TTC549 (cell line): ENCODE measurements around the gene ROMO1.
"Not testable (repeated sequence)": the region's sequence is repeated elsewhere in the genome, so short reads cannot be mapped to it uniquely, and the experiment has no call there.

Source experiments
- FAIRE-seq: peaks from 2 replicates; lab custom pipeline; 2012; peaks lifted over from hg19 to GRCh38; lab: Jason Lieb, UNC

Gene ROMO1

GRCh38 chr20:35731469-35731788 lies 32.2 kb downstream of the ROMO1 start:
- no peak for FAIRE-seq

DNA sequence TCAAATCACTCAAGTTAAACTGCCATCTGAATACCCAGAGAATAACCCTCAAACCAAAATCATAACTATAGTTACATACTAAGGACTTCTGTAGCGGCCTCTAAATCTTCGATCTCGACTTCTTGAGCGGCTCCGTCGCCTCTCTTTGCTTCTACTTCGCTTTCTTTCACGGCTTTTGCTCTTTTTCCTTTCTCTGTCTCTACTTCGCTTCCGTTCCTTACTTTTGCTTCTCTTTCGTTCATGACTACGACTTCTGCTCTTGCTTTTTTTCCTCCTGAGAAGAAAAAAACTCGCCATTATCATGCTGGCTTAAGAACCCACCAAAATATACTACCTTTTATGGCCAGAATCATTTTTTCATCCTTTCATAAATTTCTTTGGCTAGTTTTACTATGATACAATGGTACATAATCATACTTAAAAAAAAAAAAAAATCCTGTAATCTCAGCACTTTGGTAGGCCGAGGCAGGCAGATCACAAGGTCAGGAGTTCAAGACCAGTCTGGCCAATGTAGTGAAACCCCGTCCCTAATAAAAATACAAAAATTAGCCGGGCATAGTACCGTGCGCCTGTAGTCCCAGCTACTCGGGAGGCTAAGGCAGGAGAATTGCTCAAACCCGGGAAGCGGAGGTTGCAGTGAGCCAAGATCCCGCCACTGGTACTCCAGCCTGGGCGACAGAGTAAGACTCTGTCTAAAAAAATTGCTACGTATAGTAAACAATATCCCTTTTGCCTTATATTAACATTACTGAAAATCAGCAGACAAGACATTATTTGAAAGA lies 32.8 kb downstream of the ROMO1 start:
- no peak for FAIRE-seq

DNA sequence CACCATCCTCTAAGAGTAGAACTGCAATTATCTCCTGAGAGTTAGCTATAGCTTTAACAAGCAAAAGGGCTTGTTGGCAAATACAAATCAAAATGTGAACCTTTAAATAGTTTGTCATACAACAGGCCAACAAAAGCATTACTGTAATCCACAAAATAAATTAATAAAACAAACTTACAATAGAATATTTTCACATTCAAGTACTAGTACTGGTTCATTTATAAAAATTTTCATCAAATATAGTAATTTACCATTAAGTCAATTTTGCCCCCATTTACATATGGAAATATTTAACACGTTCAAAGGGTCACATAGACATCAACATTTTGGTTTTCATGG lies 33.4 kb downstream of the ROMO1 start:
- FAIRE-seq: no peak

GRCh38 chr20:35734374-35734773 lies 35.2 kb downstream of the ROMO1 start:
- FAIRE-seq: no peak

GRCh38 chr20:35734777-35735649 lies 35.8 kb downstream of the ROMO1 start:
- no peak for FAIRE-seq

DNA sequence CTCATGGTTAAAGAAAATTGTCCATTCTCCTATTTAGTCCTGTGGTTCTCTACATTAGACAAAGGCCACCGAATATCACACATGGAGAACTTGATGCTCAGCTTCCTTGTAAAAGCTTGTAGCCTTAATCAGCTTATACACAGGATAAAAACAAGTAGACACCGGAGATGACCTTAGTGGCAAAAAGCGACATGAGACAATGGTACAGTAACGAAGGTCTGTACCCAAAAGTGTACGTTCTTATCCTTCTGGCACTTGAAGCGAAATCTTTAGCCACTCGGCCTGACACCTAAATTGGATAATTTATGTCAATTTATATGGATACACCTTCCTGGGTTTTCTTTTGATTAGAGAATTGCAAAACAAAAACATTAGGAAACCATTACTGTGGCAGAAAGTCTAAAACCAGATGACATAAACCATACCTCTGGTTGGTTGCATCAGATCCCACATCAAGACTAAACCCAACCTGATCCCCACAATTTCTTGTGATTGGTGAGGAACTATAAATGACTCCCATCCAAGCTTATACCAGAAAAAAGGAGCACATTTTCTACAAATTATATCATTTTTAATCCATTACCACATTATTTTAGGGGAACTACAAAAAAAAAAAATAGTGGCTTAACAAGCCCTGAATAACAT lies 36.7 kb downstream of the ROMO1 start:
- no peak for FAIRE-seq

- FAIRE-seq: no peak
These were observed 38.7 kb downstream of the ROMO1 start for GRCh38 chr20:35737865-35738333.

GRCh38 chr20:35738410-35739179 lies 39.4 kb downstream of the ROMO1 start:
- FAIRE-seq: no peak

DNA sequence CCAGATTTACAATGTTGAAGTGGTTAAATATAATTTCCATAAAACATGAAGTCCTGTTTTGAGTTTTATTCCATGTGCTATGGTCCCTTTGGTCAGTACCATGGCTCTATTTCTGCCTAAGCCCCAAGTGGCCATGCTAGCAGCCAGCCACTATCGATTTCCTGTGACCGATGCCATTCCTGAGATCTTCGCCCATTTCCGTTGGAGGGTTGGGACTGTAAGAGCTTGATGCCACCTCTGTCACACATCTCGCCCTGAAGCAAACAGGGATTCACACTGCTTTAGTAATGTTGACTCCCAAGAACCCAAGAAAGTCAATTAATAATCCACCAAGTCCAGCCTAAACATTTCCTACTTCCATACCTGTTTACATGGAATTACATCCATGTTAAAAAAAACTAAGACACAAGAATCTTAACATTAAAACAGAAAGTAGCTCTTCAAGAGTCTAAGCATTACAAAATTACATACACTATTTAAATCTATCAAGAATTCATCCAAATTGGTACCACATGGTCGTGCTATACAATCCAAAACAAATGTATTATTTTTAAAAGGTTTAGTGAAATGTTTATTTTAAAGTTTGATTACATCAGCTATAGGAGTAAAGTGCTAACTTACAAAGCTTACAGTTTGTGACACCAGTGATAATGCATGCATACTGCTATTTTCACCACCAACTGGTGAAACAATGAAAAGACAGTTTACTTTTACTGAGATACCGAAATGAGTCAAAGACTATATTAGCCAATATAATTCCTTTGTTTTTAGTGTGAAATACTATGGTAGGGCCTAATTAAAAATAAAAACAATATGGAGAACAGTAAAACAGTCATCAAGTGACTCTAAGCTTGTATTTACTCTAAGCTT lies 40.3 kb downstream of the ROMO1 start:
- FAIRE-seq: no peak

DNA sequence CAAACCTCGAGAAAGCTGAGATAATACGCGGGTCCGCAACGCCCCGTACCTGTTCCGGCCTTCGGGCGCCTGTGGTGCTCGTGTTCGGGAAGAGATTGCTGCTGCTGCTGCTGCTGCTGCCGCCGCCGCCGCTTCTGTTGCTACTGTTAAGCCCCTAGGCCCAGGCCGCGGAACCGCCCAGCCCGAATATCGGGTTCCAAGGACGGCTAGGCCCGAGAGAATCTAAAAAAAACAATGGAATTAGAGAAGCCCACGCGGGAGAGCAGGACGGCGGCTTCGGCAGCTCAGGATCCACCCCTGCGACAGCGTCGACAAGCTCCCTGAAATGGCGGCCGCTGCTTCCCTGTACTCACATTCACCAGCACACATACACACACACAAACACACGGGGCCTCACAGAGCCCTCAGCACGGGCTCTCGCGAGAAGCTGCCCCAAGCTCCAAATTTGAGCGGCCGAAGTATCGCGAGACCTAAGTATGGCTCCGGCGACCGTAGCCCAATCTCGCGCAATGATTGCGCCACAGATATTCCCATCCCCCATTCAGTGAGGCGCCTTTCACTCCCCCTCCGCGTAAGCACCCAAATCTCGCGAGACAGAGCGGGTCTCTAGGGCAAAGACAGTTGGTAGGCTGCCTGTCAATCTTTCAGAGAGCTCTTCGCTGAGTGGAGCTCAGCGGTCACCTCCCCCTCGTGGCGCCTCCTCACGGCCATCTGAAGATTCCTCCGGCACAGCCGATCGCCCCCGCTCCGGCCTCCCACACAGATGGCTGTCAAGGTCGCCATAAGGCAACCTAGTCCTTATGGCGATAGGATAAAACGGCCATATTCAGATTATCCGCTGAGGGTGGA lies 42.9 kb downstream of the ROMO1 start, which contains the start of gene RBM39:
RBM39 (minus strand) TSS at position 369 of the 849 bp plus-strand sequence. CDS start 1,386 bp downstream, outside the sequence.
- FAIRE-seq: peak; percentile 83

DNA sequence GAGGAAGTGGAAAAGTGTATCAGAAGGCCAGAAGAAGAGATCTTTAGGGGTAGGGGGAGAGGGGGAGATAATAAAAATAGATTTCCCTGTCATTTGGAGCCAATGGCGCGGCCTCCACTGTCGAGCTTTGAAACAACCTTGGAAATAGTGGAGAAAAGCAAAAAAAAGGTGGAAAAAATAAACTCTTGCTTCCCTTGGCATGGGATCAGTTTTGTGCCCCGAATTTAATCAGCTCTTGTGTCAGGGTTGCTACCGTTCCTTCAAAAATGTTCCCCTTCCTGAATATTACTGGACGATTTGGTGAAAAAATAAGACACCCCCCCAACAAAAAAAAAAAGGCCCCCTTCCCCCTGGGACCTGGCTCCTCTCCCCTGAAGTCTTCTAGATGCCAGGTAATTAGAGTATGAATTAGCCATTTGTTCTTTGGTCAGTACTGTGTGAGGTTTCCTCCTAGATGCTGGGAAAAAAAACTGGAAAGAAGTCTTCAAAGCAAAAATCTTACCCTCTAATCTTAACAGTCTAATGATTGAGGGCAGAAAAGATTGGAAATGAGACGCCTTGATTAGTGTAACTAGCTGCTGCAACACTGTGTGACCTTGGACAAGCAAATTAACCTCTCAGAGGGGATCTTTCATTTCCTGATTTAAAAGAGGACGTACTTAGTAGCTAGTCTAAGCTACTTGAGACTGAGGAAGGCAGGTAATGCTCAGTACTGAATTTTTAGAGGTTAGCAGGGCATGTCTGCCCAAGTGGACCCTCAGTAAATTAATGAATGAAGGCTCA lies 43.7 kb downstream of the ROMO1 start:
- no peak for FAIRE-seq

DNA sequence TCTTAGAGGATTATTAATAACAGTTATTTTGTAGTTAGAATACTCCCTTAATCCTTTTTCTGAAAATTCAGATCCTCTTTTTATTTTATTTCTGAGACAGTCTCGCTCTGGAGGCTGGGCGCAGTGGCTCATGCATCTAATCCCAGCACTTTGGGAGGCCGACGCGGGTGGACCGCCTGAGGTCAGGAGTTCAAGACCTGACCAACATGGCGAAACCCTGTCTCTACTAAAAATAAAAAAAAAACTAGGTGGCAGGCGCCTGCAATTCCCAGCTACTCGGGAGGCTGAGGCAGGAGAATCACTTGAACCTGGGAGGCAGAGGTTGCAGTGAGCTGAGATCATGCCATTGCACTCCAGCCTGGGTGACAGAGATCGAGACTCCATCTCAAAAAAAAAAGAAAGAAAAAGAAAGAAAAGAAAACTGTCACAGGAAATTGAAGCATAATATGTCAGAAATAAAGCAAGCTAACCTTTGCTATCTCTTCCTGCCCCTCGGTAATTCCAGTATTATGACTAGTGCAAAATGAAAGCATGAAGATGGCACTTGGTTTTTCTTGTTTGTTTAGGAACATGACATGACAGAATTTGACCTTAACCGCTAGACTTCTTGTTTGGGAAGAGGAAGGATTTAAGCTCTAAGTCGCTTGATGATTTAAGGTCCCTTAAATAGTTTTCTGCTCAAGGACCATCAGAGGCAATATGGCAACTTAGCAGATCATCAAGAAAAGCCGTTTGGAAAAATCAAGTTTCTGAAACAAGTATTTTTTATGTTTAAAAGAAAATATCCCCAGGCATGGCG lies 44.7 kb downstream of the ROMO1 start:
- no peak for FAIRE-seq

GRCh38 chr20:35744492-35744841 lies 45.3 kb downstream of the ROMO1 start:
- not testable (repeated sequence) for FAIRE-seq
